Lung microvascular endothelial cell (primary cell): Measurements from ENCODE around the gene VPS26C. TPM values are rescaled to one million over a fixed set of nuclear protein-coding genes. Genes with fewer than 3 reads are reported as not detected.
"Not testable (repeated sequence)": the region's sequence is repeated elsewhere in the genome, so short reads cannot be mapped to it uniquely, and the experiment has no call there.

Experiments
- DNase-seq, 2 donors: peaks; one replicate each; pipeline versions ENCODE4 v3.0.0 to v3.0.0-alpha.2; 2010; ENCODE audit warnings: low read depth in 2 of 2
- total RNA-seq: library from RNA; depleted of rRNA; stranded (reverse); fragments of >200 nt; gene quantifications from 2 replicates; pipeline ENCODE4 v1.2.1, GENCODE V29; 2014

VPS26C gene
- total RNA-seq, 1 donor from 2014 or later, result 79.8 TPM

DNA sequence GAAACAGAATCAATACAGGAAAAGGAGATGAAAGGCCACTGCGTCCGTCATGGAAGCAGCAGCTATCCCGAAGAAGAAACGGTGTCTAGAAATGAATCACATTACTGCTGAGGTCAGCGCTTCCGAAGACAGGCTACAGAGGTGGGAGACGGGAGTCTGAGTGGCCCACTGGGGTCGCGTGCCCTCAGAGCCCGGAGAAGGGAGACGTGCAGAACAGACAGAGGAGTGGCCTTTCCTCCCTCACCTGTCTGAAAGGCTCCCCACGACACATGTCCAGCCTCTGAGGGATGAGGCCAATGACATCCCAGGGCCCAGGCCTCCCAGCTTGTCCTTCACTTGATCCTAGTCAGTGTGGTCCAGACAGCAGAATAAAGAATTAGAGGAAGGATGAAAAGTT is 35.9 kb downstream of the VPS26C start:
- no peak for DNase-seq

GRCh38 chr21:37230632-37231248 is 36.4 kb downstream of the VPS26C start:
- DNase-seq, result no peak

- no peak for DNase-seq
Measured at GRCh38 chr21:37228003-37228400, 39.1 kb downstream of the VPS26C start.

DNA sequence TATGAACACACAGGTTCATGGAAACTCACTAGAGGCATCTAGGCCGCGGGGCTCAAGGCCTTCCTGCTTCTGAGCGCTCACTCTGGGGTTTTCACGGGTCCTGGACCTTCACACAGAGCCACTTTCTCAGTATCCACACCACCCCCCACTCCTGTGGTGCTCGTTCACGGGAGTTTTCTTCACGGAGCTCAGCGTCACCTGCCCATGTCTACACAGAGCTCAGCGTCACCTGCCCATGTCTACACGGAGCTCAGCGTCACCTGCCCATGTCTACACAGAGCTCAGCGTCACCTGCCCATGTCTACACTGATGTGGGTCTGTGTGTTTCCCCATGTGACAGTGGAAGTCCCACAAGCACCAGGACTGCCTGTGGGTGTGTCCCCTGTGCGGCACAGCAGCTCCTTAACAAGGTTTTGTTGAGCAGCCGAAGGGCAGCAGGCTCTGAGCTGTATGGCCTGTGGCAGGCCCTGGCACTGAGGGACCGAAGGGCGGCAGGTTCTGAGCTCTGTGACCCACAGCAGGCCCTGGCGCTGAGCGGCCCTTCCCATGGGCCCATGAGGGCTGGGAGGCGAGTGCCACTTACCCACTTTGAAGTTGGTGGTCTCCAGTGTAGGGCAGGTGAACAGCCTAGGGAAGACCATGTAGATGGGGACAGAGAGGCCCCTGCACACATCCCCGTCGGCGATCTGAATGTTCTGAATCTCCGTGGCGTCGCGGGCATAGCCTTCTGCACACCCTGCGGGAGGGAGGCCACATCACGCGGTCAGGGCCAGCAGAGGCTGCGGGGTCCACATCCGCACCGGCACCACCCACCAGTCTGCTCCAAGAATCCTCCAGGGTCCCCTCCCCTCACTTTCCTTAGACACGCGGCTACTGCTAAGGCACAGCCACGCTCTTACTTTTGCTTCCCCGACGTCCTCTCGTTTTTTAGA is 39.8 kb downstream of the VPS26C start:
- no peak for DNase-seq

GRCh38 chr21:37226041-37226920 is 40.9 kb downstream of the VPS26C start:
- no peak for DNase-seq

GRCh38 chr21:37224861-37225839 is 42.0 kb downstream of the VPS26C start:
- DNase-seq, result no peak

- DNase-seq, result no peak
Measured at GRCh38 chr21:37223804-37224345, 43.3 kb downstream of the VPS26C start.

DNA sequence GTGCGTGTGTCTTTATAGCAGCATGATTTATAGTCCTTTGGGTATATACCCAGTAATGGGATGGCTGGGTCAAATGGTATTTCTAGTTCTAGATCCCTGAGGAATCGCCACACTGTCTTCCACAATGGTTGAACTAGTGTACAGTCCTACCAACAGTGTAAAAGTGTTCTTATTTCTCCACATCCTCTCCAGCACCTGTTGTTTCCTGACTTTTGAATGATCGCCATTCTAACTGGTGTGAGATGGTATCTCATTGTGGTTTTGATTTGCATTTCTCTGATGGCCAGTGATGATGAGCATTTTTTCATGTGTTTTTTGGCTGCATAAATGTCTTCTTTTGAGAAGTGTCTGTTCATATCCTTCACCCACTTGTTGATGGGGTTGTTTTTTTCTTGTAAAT is 44.9 kb downstream of the VPS26C start:
- DNase-seq, result not testable (repeated sequence)

- peak; percentile 95 to 98 for DNase-seq
Measured at GRCh38 chr21:37220981-37221664, 46.0 kb downstream of the VPS26C start.

DNA sequence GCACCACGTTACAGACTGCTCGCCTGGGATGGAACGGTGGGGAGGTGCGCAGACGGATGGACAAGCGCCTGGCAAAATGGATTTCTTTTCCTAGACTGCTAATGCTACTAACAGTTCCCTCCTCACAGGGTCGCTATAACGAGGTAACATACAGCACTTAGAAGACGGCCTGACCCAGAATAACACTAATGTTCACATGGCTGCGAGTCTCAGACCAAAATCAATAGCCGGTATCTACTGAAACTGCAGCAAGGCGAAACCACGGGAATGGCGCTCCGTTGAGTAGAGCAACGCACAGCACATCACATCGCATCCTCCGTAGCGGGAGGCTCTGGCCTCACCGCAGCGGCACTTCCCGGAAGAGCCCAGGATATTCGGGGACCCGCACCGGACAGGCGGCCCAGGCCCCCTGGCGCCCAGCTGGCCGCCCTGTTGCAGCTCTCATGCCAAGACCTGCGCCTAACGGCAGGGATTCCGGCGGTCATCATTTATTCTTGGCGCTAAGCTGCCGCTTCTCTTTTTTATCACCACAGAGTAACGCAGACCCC is 46.6 kb downstream of the VPS26C start:
- peak; percentile 51 to 52 for DNase-seq

- no peak for DNase-seq
Measured at GRCh38 chr21:37219761-37220432, 47.2 kb downstream of the VPS26C start.

DNA sequence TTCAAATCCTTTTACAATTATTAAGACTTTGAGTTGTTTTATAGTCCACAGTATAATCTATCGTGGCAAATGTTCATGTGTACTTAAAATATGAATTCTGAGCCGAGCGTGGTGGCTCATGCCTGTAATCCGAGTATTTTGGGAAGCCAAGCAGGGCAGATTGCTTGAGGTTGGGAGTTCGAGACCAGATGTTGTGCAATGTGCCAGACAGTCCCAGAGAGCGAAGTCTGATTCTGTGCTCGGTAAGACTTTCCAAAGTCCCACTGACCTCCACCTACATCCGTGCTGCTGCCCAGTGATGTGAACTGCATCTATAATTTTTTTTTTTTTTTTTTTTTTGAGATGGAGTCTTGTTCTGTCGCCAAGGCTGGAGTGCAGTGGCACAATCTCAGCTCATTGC is 52.2 kb downstream of the VPS26C start:
- DNase-seq, result no peak

- no peak for DNase-seq
Measured at GRCh38 chr21:37210799-37211198, 56.3 kb downstream of the VPS26C start.

GRCh38 chr21:37210130-37210529 is 57.0 kb downstream of the VPS26C start:
- no peak for DNase-seq

- DNase-seq, result no peak
Measured at GRCh38 chr21:37208741-37209225, 58.4 kb downstream of the VPS26C start.

DNA sequence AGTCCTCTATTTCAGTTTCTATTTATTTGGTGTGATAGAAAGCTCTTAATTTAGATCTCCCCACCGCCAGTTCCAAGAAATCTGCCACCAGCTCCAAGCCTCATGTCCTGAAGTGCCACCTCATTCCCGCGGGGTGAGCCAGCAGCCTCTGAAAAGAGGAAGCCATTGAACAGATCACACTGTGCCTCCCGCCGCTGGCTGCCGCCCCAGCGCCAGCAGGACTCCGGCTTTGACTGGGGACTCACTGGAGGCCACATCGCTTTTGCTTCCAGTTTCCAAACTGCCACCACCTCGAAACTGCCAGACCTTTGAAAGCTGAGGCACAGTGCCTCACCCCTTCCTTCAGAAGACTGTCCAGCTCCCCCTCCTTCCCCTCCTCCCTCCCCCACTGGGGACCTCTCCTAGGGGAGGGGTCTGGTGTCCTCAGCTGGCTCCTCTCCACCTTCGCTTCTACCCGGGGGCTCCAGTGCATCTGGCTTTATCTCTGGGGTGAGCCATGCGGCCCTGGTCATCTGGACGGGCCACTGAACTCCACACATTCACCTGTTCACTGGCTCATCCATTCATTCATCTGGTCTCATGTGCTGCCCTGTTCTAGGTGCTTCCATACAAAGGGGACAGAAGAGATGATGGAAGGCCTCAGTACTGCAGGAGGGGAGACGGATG is 58.9 kb downstream of the VPS26C start:
- DNase-seq, result peak; percentile 15 to 73

DNA sequence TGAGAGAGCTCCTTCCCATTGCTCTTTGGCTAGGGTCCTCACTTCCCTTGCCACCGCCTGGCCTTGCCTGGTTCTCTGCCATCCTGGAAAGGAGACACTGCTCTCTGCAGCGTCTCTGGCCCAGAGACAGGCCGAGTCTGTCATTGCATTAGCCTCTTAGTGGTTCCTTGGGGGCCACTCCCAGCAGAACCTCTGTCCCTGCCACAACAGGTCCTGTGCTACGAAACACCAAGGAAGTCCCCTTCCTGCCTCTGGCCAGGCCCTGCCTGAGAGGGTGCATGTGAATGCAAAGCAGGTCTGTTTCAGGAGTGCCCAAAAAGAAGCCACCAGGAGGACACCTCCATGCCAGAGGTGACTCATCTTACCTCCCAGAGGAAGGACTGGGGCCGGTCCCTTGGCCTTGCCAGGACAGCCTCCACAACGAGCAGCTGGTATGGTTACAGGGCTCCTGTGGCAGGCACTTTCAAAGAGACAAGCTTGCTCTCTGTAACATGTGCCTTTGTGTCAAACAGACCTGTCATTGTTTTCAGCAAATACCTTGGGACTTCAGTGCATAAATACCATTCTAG is 59.6 kb downstream of the VPS26C start:
- DNase-seq, result peak in 1 of 2 donors; percentile 34

DNA sequence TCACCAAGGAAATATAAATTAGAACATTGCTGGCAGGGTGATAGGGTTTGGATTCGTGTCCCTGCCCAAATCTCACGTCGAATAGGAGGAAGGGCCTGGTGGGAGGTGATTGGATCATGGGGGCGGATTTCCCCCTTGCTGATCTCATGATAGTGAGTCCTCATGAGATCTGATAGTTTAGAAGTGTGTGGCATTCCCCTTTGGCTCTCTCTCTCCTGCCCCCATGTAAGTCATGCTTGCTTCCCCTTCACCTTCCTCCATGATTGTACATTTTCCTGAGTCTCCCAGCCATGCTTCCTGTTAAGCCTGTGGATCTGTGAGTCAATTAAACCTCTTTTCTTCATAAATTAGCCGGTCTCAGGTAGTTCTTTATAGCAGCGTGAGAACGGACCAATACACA is 60.6 kb downstream of the VPS26C start:
- peak in 1 of 2 donors; percentile 29 for DNase-seq
